OCI-LY3 (cell line): ENCODE measurements around the gene MARCHF3.
"Not testable (repeated sequence)": the region's sequence is repeated elsewhere in the genome, so short reads cannot be mapped to it uniquely, and the experiment has no call there.

Experiments used
- H2AFZ ChIP-seq: fragments of 200-600, 300-600 bp; shearing (Covaris generic); 2 replicates; pipeline ENCODE4 v1.6.0; 2014; ENCODE audit warnings: antibody characterized with exemption, low read depth, low read length
- H3K27ac ChIP-seq: fragments of 200-600, 300-600 bp; sonication (generic); 2 replicates; pipeline ENCODE4 v1.5.1; 2014; ENCODE audit warnings: mild to moderate bottlenecking, low read length, moderate library complexity, mixed read lengths
- H3K27me3 ChIP-seq: fragments of 200-600, 300-600 bp; sonication (generic); 2 replicates; pipeline ENCODE4 v1.6.1; 2014; ENCODE audit warnings: low read depth, low read length, mixed read lengths
- H3K36me3 ChIP-seq: fragments of 200-600, 300-600 bp; sonication (generic); replicated peaks from 2 replicates; pipeline ENCODE3; 2014; ENCODE audit warnings: low read depth, low read length, mixed read lengths
- H3K4me1 ChIP-seq: fragments of 300-600, 200-600 bp; sonication (generic); 2 replicates; pipeline ENCODE4 v1.6.1; 2014; ENCODE audit warnings: low read length, mixed read lengths
- H3K4me2 ChIP-seq: fragments of 200-600, 300-600 bp; sonication (generic); 2 replicates; pipeline ENCODE4 v1.6.1; 2014; ENCODE audit warnings: low read length, mixed read lengths
- H3K4me3 ChIP-seq: fragments of 300-600, 200-600 bp; sonication (generic); 2 replicates; pipeline ENCODE4 v1.5.1; 2014; ENCODE audit warnings: antibody characterized with exemption, mild to moderate bottlenecking, low read length, moderate library complexity
- H3K79me2 ChIP-seq: fragments of 300-600, 200-600 bp; shearing (Covaris generic); 2 replicates; pipeline ENCODE4 v1.6.1; 2014; ENCODE audit warnings: mild to moderate bottlenecking, low read length, mixed read lengths
- H3K9ac ChIP-seq: fragments of 300-600, 200-600 bp; shearing (Covaris generic); 2 replicates; pipeline ENCODE4 v1.6.0; 2014; ENCODE audit warnings: mild to moderate bottlenecking, low read length, moderate library complexity
- H3K9me3 ChIP-seq: fragments of 200-600, 300-600 bp; shearing (Covaris generic); 2 replicates; pipeline ENCODE4 v1.6.1; 2014; ENCODE audit warnings: low read length, mixed read lengths; ENCODE audit not compliant: insufficient read depth
- H4K20me1 ChIP-seq: fragments of 200-600, 300-600 bp; sonication (generic); 2 replicates; pipeline ENCODE4 v1.6.1; 2016; ENCODE audit warnings: low read length, mixed read lengths; ENCODE audit not compliant: insufficient read depth
- CTCF ChIP-seq: fragments of 200-600, 300-600 bp; sonication (generic); IDR thresholded peaks from 2 replicates; pipeline ENCODE4 v1.5.1; 2014; ENCODE audit warnings: antibody characterized with exemption, low read length, low read depth
- EZH2phosphoT487 ChIP-seq: fragments of 200-600 bp; shearing (Covaris generic); IDR thresholded peaks from 2 replicates; pipeline ENCODE4 v1.6.1; 2018; ENCODE audit warnings: antibody characterized with exemption, mixed run types, low read depth

The MARCHF3 gene

GRCh38 chr5:126857472-126858410 is 172.6 kb downstream of the MARCHF3 start:
- no peak overlapping the region for H3K4me2 ChIP-seq
- no peak overlapping the region for H2AFZ ChIP-seq
- H3K9me3 ChIP-seq: no peaks in the 10 kb centered on the region
- no peak overlapping the region for H3K9ac ChIP-seq
- H3K79me2 ChIP-seq: no peaks in the 10 kb centered on the region
- no peaks in the 10 kb centered on the region for H4K20me1 ChIP-seq
- no peaks in the 10 kb centered on the region for H3K36me3 ChIP-seq
- H3K27ac ChIP-seq: no peak overlapping the region
- no peak for TF ChIP-seq CTCF
- no peak for TF ChIP-seq EZH2phosphoT487
- no peaks in the 10 kb centered on the region for H3K27me3 ChIP-seq
- H3K4me1 ChIP-seq: no peaks in the 10 kb centered on the region
- H3K4me3 ChIP-seq: no peak overlapping the region

GRCh38 chr5:126855266-126855665 is 175.1 kb downstream of the MARCHF3 start:
- H3K9me3 ChIP-seq: no peaks in the 10 kb centered on the region
- no peak overlapping the region for H3K4me2 ChIP-seq
- no peaks in the 10 kb centered on the region for H4K20me1 ChIP-seq
- H3K9ac ChIP-seq: no peak overlapping the region
- H3K27me3 ChIP-seq: no peaks in the 10 kb centered on the region
- H2AFZ ChIP-seq: no peak overlapping the region
- H3K36me3 ChIP-seq: no peaks in the 10 kb centered on the region
- no peak overlapping the region for H3K27ac ChIP-seq
- H3K4me3 ChIP-seq: no peak overlapping the region
- no peak for TF ChIP-seq CTCF
- TF ChIP-seq EZH2phosphoT487: no peak
- H3K79me2 ChIP-seq: no peaks in the 10 kb centered on the region
- H3K4me1 ChIP-seq: no peaks in the 10 kb centered on the region

GRCh38 chr5:126854526-126855110 is 175.7 kb downstream of the MARCHF3 start:
- Histone ChIP-seq H3K27ac (no peak overlapping the region), H3K4me3 (no peak overlapping the region), H3K4me1 (no peaks in the 10 kb centered on the region), H3K9ac (no peak overlapping the region), H3K4me2 (no peak overlapping the region), H4K20me1 (no peaks in the 10 kb centered on the region), H3K27me3 (no peaks in the 10 kb centered on the region), H3K79me2 (no peaks in the 10 kb centered on the region), H2AFZ (no peak overlapping the region), H3K36me3 (no peaks in the 10 kb centered on the region), H3K9me3 (no peaks in the 10 kb centered on the region)
- TF ChIP-seq CTCF (no peak), EZH2phosphoT487 (no peak)

- not testable (repeated sequence) for H4K20me1 ChIP-seq, H3K4me1 ChIP-seq, H3K9ac ChIP-seq, H3K27ac ChIP-seq, H3K79me2 ChIP-seq, H3K27me3 ChIP-seq, H3K4me3 ChIP-seq, H3K4me2 ChIP-seq, H2AFZ ChIP-seq, H3K36me3 ChIP-seq, H3K9me3 ChIP-seq
Observed at GRCh38 chr5:126853541-126854307, 176.6 kb downstream of the MARCHF3 start.
